ENCODE results near the gene FAM110C.

GRCh38 chr2:33620-34019 lies 12.7 kb downstream of the FAM110C start:
- TF ChIP-seq POLR2A (IDR thresholded peaks at IDR 0.05) (no peak), CTCF (IDR thresholded peaks at IDR 0.05) (no peak)

All from body of pancreas (tissue), 4 donors.